GDM1 (cell line): Measurements from ENCODE around the gene ABRACL.

ENCODE experiments used
- DNase-seq: peaks from one replicate; lab custom pipeline; 2025; lab: John Stamatoyannopoulos, UW

ABRACL gene

DNA sequence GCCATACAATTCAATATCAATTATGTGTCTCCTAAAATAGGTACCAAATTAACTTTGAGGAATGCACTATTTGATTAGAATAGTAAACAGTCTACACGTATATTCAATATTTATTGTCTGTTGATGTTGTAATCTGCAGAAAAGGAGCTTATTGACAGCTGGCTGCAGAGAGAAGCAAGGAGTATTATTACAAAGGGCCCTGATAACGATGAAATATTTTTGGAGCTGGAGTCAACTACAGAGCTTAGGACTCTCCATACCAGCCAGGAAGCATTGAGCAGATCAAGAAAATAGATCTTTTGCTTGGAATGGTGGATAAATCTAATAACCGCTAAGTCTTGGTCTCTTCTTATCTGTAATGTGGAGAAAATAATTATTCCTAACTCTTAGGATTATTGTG, 25.5 kb downstream of the ABRACL start:
- no peak for DNase-seq

DNA sequence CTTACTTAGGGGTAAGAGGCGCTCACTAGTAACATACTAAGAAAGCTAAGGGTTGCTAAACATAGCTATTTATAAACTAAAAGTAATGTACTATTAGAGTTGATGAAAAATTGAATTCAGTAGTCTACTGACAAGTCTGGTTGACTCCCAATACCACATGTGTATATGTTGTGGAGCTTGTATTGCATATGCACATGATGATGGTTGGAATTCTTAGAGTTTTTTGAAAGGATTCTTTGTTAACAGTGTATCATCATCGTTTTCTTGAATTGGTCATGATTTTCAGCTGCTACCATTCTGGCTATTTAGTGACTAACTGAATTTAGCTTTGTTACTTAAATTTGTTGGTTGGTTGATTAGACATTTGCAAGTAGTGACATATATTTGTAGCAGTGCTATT, 27.2 kb downstream of the ABRACL start:
- DNase-seq, result no peak

- no peak for DNase-seq
Measured at GRCh38 chr6:139058029-139058428, 29.5 kb downstream of the ABRACL start.

DNA sequence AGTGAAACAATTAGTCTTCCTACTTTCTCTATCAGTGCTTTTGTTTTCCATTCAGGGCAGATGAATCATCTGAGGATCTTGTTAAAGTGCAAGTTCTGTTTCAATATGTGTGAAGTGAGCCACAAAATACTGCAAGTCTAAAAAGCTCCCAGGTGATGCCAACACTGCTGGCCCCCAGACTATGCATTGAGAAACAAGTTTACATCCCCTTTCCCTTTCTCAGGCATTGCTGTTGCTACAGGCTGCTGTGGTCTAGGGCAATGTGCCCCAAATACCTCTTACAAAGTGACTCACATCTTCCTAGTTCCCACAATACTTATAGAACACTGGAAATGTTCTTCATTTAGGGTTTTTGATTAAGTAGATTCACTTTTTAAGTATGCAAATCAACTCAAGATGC, 31.8 kb downstream of the ABRACL start:
- no peak for DNase-seq

- DNase-seq, result no peak
Measured at GRCh38 chr6:139062932-139063646, 34.5 kb downstream of the ABRACL start.

DNA sequence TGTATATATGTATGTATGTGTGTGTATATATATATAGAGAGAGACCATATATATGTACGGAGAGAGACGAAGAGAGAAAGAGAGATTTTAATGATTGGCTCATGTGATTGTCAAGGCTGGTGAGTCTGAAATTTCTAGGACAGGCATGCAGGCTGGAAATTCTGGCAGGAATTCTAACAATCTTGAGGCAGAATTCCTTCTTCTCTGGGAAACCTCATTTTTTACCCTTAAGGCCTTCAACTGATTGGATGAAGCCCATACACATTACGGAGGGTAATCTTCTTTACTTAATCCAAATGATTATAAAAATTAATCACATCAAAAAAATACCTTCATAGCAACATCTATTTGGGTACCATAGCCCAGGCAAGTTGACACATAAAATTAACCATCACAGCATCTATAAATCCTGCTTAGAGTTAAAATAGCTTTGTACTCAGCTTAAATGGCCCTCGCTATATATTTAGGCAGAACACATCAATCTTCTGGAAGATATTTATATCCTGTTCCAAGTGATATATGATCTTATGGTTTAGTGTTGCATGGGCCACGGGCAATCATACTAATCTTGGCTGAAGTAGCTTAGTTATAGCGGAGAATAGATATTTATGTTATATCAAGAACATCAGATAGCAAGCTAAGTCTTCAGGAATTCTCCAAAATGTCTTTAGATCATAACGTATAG, 36.6 kb downstream of the ABRACL start:
- no peak for DNase-seq

- DNase-seq, result no peak
Measured at GRCh38 chr6:139066080-139066479, 37.5 kb downstream of the ABRACL start.

GRCh38 chr6:139068846-139069245, 40.3 kb downstream of the ABRACL start:
- DNase-seq, result no peak

DNA sequence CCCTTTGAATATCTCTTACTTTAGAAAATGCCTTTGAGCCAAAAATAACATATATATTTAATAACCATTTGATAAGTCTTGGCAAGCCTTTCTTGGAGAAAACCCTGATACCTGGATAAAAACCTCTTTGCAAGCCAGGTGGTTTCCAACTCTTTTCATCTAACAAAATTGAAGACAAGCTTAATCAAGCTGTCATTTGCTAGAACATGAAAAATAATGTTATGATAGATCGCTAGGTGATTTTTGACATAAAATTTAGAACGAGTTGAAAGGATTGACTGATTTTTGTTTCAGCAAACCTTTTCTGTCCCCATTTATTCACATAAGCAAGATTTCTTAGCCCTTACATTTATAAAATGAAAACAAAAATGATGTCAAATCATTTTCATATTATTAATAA, 44.6 kb downstream of the ABRACL start:
- DNase-seq, result no peak

DNA sequence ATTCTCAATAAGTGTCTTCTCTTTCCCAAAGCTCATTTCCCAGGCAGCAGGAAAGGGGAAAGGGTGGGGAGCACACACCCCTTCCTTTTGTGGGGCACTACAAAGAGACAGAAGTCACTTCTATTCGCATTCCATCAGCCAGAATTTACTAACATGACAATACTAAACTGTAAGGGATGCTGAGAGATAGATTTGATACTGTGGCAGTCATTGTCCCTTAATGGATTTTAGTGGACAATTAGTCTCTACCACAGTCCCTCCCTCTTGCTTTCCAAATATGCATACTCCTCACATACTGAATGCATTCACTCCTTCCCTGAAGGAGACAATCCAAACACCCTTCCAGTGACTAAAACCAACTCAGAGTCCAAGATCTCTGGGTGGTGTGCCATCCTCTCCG, 50.5 kb downstream of the ABRACL start:
- no peak for DNase-seq

GRCh38 chr6:139080255-139080920, 51.8 kb downstream of the ABRACL start:
- DNase-seq, result no peak

- no peak for DNase-seq
Measured at GRCh38 chr6:139081471-139081870, 52.9 kb downstream of the ABRACL start.

GRCh38 chr6:139082370-139082769, 53.8 kb downstream of the ABRACL start:
- DNase-seq, result no peak

DNA sequence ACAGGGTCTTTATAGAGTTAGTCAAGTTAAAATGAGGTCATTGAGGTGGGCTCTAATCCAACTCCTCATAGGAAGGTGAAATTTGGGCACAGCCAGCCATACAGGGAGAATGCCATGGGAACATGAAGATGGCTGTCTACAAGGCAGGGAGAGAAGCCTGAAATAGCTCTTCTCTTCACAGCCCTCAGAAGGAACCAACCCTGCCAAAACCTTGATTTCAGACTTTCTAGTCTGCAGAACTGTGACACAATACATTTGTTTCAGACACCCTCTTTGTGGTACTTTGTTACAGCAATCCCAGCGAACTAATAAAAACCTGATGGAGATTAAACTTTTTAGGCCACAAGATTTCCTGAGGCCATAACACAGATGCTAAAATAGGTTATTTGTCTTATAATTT, 63.3 kb downstream of the ABRACL start:
- no peak for DNase-seq
